ENCODE data around the gene PPP4C.
A peak's percentile ranks its signal among the peaks of the same experiment; 100 is the strongest.

Gene PPP4C

GRCh38 chr16:30083216-30084055 is 7.6 kb downstream of the PPP4C start:
- no peak for DNase-seq

GRCh38 chr16:30084096-30084815 is 8.5 kb downstream of the PPP4C start:
- DNase-seq = no peak

DNA sequence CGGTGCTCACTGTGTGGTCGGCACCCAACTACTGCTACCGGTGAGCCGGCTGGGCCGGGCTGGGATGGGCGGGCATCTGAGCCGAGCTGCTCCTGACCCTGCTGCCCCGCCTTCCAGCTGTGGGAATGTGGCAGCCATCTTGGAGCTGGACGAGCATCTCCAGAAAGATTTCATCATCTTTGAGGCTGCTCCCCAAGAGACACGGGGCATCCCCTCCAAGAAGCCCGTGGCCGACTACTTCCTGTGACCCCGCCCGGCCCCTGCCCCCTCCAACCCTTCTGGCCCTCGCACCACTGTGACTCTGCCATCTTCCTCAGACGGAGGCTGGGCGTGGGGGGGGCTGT is 9.0 kb downstream of the PPP4C start:
- no peak for DNase-seq

GRCh38 chr16:30085247-30085646 is 9.5 kb downstream of the PPP4C start:
- no peak for DNase-seq

GRCh38 chr16:30085820-30086219 is 10.0 kb downstream of the PPP4C start:
- no peak for DNase-seq

GRCh38 chr16:30086291-30087140 is 10.7 kb downstream of the PPP4C start:
- DNase-seq = no peak

DNA sequence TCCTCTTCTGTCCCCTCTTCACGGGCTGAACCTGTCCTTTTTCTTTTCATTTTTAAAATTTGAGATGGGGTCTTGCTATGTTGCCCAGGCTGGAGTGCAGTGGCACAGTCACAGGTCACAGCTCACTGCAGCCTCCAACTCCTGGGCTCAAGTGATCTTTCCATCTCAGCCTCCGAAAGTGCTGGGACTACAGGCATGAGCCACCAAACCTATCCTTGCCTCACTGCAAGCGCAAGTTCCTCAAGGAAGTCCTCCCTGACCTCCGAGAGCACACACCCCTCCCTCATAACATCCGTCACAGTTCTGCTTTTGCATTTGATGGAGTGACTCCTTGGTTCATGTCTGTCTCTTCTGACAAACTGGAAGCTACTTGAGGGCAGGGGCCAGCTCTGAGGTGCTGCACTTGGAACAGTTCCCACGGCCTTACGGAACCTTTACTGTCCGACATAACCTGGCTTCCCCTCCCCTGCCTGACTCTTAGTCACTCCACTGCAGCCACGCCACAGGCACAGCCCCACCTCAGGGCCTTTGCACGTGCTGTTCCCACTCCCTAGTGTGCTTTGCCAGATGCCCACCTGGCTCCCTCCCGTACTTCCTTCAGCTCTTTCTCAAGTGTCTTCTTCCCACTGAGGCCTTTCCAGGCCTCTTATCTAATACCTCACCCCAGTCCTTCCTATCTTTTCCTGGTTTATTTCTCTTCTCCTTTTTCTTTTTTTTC is 11.5 kb downstream of the PPP4C start:
- no peak for DNase-seq

GRCh38 chr16:30088237-30088831 is 12.5 kb downstream of the PPP4C start:
- no peak for DNase-seq

GRCh38 chr16:30088832-30089624 is 13.2 kb downstream of the PPP4C start:
- no peak for DNase-seq

GRCh38 chr16:30090610-30091331 is 15.0 kb downstream of the PPP4C start:
- no peak for DNase-seq

DNA sequence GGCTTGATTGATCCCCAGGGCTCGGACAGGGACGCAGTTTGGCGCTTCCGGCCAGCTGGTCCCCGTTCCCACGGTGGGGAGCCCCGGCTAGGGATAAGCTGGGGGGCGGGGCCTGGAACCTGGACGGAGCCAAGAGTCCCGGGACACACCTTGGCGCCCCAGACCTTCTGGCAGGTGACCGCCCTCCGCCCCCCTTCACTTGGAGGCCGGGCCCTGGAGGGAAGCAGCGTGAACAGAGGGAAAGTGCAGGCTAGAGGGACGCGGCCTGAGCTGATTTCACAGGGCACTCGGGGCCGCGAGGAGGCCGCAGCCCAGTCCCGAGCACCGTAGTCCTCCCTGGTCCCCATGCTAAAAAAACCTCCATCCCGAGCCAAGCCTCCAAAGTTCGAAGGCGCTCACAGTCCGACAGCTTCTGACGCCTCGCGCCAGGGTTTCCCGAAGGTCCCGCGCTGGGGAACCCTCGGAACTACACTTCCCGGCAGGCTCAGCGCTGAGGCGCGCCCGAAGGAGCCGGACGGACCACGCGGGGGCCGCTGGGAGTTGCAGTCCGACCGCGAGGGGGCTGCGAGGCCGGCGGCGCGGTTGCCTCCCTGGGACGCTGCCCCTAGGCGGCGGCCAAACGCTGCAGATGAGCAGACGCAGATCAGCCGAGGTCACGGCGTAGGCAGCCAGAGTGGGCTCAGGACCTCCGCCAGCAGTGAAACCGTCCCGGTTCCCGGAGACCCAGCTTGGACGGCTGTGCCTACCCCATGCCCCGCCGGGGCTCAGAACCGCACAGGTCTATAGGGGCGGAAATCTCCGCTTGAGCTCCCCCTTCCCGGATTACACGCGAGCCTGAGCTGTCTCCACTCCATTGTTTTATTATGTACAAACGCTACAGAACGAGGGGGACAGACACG is 15.9 kb downstream of the PPP4C start, which contains the start of gene TBX6:
Gene TBX6, minus strand, starts transcription at position 451 of the 899 bp plus-strand sequence. CDS start 731 bp downstream, outside the sequence.
- DNase-seq = peak; percentile 80 to 91 (median 84)

GRCh38 chr16:30092373-30093010 is 16.7 kb downstream of the PPP4C start:
- DNase-seq = peak in 1 of 4 experiments; percentile 38

DNA sequence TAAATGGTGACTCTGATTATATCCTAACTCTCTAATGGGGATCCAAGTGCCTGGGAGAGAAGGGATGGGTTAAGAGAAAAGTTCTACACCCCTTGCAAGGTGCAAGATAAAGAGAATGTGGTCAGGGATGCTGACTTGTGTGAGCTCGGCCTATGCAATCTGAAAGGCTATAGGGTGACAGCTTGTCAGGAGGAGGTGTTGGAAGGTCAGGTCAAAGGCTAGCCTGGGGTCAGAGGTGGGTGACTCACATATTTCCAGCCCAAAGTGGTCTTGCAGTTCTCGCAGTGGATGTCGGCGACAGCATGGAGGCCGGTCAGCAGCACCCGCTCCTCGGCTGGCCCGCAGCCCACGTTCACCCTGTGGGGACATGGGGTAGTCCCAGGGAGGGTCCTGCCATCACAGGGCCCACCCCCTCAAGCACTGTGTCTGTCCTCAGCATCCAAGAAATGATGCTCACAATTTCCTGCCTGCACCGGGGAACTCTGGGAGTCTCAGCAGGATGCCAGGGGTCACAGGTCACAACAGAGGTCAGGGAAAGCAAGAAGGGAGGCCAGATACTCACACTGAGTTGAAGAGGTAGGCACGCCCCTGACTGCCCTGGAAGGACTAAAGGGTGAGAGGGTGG is 18.9 kb downstream of the PPP4C start:
- DNase-seq = no peak

DNA sequence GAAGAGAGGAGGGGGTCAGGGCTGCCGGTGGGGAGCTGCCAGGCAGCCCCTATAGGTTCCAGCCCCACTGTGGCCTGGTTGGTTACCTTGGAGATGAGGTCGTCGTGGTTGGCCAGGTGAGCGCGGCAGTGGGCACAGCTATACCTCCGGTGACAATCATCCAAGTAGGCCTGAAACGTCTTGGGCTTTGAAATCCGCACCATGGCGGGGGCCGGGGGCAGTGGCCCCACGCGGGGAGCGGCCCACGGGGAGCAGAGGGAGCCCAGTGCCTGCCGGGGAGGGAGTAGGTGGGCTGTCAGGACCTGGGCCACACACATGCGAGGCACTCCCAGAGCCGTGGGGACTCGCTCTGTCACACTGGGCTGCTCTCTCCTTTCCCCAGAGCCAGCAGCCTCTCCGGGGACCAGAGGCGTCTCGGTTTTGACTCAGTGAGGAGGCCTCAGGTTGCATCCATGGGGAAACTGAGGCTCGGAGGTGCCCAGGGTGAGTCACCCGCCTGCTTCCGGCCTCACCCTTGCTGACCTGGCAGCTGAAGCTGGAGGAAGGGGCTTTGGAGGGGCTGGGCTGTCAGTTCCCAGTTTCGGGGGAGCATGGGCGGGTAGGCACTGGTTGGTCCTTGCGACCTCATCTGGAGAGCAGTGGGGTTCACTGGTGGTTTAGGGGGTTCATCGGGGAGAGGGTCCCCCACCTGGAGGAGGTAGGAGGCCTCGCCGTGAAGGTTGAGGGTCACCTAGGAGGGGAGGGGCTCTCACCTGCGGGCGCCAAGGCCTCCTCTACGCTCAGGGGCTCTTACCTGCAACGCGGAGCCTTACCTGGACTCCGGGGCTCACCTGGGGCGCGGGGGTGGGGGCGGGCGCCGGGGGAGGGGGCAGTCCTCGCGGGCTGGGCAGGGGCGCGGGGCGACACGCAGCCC is 19.6 kb downstream of the PPP4C start:
- no peak for DNase-seq

DNA sequence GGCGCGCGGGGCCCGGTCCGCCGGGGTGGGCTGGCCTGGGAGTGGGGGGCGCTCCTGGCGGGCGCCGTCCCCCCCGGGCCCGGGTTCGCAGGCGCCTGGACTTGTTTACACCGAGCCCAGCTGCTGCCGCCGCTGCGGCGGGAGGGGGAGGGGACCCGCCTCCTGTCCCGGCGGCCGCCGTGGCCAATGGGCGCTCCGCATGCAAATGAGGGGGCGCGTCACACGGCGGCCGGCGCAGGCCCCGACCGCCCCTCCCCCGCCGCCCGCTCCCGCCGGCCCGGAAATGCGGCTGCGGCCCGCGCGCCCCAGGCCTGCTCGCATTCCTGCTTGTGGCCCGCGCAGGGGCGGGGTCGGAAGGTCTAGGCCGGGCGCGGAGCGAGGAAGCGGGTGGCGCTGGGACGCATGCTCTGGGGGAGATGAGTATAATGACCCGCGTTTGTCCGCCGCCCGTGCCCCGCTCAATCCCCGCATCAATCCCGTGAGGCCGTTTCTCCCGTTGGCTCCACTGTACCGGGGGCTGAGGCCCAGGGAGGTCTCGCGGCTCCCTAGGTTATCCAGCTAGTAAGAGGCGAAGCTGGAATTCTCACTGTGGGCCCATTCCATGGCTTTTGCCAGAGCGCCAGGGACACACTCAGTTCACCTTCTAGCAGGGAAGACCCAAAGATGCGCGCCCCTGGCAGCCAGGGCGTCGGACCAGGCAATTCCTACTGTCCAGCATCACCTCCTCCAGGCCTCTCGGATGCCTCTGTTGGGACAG is 20.5 kb downstream of the PPP4C start, which contains the start of gene YPEL3:
Gene YPEL3, minus strand, starts transcription at position 109 of the 757 bp plus-strand sequence. CDS start 731 bp downstream, outside the sequence.
- DNase-seq = peak; percentile 66 to 84 (median 72)

- no peak for DNase-seq
Observed at GRCh38 chr16:30096862-30097563, 21.2 kb downstream of the PPP4C start.
